ENCODE data around the gene OR5K2. TPM values are rescaled to one million over a fixed set of nuclear protein-coding genes. Genes with fewer than 3 reads are reported as not detected.

OR5K2 gene
- total and polyA plus RNA-seq, 9 donors = not detected

GRCh38 chr3:98457543-98457942 is 39.9 kb upstream of the OR5K2 start:
- no peaks in the 10 kb centered on the region for H3K4me1 ChIP-seq (ENCODE audit: insufficient read depth)
- 82 to 88% (median 87%) methylated on average over 2 of the region's 2 CpGs for WGBS, 3 donors

GRCh38 chr3:98460220-98460619 is 37.3 kb upstream of the OR5K2 start:
- Histone ChIP-seq H3K9me3 (no peaks in the 10 kb centered on the region), H3K4me3 (no peak overlapping the region), H3K27ac (no peak overlapping the region), H3K4me1 (ENCODE audit: insufficient read depth) (no peaks in the 10 kb centered on the region), H3K27me3 (no peaks in the 10 kb centered on the region), H3K36me3 (no peaks in the 10 kb centered on the region)
- intact Hi-C loops (cut with DNase I) = loop anchor here in 2 of 4 donors (2.0 to 10.0 kb wide), 2 partner anchors 17 to 175 kb away; no protein-coding TSS in a partner anchor
- TF ChIP-seq, protein P1, sequence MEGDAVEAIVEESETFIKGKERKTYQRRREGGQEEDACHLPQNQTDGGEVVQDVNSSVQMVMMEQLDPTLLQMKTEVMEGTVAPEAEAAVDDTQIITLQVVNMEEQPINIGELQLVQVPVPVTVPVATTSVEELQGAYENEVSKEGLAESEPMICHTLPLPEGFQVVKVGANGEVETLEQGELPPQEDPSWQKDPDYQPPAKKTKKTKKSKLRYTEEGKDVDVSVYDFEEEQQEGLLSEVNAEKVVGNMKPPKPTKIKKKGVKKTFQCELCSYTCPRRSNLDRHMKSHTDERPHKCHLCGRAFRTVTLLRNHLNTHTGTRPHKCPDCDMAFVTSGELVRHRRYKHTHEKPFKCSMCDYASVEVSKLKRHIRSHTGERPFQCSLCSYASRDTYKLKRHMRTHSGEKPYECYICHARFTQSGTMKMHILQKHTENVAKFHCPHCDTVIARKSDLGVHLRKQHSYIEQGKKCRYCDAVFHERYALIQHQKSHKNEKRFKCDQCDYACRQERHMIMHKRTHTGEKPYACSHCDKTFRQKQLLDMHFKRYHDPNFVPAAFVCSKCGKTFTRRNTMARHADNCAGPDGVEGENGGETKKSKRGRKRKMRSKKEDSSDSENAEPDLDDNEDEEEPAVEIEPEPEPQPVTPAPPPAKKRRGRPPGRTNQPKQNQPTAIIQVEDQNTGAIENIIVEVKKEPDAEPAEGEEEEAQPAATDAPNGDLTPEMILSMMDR (IDR thresholded peaks at IDR 0.05) = no peak
- TF ChIP-seq EP300 (IDR thresholded peaks at IDR 0.05) (no peak), POLR2A (IDR thresholded peaks at IDR 0.05) (no peak)
- no peak for DNase-seq

More at GRCh38 chr3:98457543-98457942, 39.9 kb upstream of the OR5K2 start:
- no peak overlapping the region for H3K27ac ChIP-seq
- H3K4me3 ChIP-seq = no peak overlapping the region
- TF ChIP-seq POLR2A (IDR thresholded peaks at IDR 0.05) (no peak), EP300 (IDR thresholded peaks at IDR 0.05) (no peak)
- TF ChIP-seq, protein P1 (IDR thresholded peaks at IDR 0.05) = no peak
- no peaks in the 10 kb centered on the region for H3K27me3 ChIP-seq
- no peaks in the 10 kb centered on the region for H3K9me3 ChIP-seq
- no peak for DNase-seq
- H3K36me3 ChIP-seq = no peaks in the 10 kb centered on the region
- intact Hi-C loops (cut with DNase I) = no loop called here

- 70 to 77% (median 71%) methylated on average over 1 of the region's 1 CpG for WGBS, 3 donors
- no peak within 1 kb of the TSS for H3K27ac ChIP-seq
- intact Hi-C loops (cut with DNase I) = loop anchor here in 1 of 4 donors (10.0 kb wide), 1 partner anchor 172 kb away; no protein-coding TSS in a partner anchor
- no peaks in the 10 kb centered on the region for H3K36me3 ChIP-seq
- no peaks in the 10 kb centered on the region for H3K4me1 ChIP-seq (ENCODE audit: insufficient read depth)
- no peak for DNase-seq
- TF ChIP-seq, protein P1 (IDR thresholded peaks at IDR 0.05) = no peak
- TF ChIP-seq POLR2A (IDR thresholded peaks at IDR 0.05) (no peak), EP300 (IDR thresholded peaks at IDR 0.05) (no peak)
- no peaks in the 10 kb centered on the region for H3K27me3 ChIP-seq
- H3K4me3 ChIP-seq = no peak within 1 kb of the TSS
- no peaks in the 10 kb centered on the region for H3K9me3 ChIP-seq
Measured at GRCh38 chr3:98462901-98463300, 34.6 kb upstream of the OR5K2 start, which contains the start of gene OR5K1. OR5K1 (plus strand) TSS chr3:98463201; CDS start chr3:98469577, 6,376 bp downstream.

GRCh38 chr3:98482717-98483482 is 14.6 kb upstream of the OR5K2 start:
- no peak overlapping the region for H3K27ac ChIP-seq
- WGBS, 3 donors = 69 to 80% (median 70%) methylated on average over 3 of the region's 3 CpGs
- DNase-seq = no peak
- no peaks in the 10 kb centered on the region for H3K36me3 ChIP-seq
- no peaks in the 10 kb centered on the region for H3K27me3 ChIP-seq
- no peak for TF ChIP-seq POLR2A (IDR thresholded peaks at IDR 0.05)
- no peak for TF ChIP-seq EP300 (IDR thresholded peaks at IDR 0.05)
- TF ChIP-seq, protein P1 (IDR thresholded peaks at IDR 0.05) = no peak
- peaks cover 0 to 3% of the 10 kb centered on the region in 2 donors for H3K9me3 ChIP-seq
- intact Hi-C loops (cut with DNase I) = no loop called here
- no peak overlapping the region for H3K4me3 ChIP-seq
- H3K4me1 ChIP-seq (ENCODE audit: insufficient read depth) = no peaks in the 10 kb centered on the region
